H1 (cell line): ENCODE results near the gene ABLIM1. TPM values are rescaled to one million over a fixed set of nuclear protein-coding genes. Genes with fewer than 3 reads are reported as not detected.

Experiments
- CBX8 ChIP-seq: fragments of 300-800, 300-1000 bp; sonication (generic); IDR thresholded peaks from 2 replicates; pipeline ENCODE4 v1.7.1; 2016; ENCODE audit warnings: low read depth, low read length, borderline replicate concordance
- ZNF274 ChIP-seq: IDR thresholded peaks from 2 replicates; pipeline ENCODE4 v1.7.0; 2012; ENCODE audit warnings: low read length, borderline replicate concordance; ENCODE audit errors: extremely low read depth
- polyA plus RNA-seq, 7 experiments: library from polyadenylated mRNA; depleted of rRNA in 3 of 7; stranded (reverse) in 5 of 7; unstranded in 2 of 7; fragments of >200 nt in 5 of 7; fragments of 200-250 nt in 2 of 7; gene quantifications; 1 replicate in 5 of 7; 2 replicates in 1 of 7; 4 replicates in 1 of 7; pipeline versions ENCODE4 v1.2.1 to v1.2.3, GENCODE V29; 2011 to 2013; ENCODE audit warnings: missing spikeins in 2 of 7, mixed read lengths in 2 of 7
- total RNA-seq: library from RNA; stranded (reverse); fragmentation: NEBNext Ultra II Directional; extraction: Animal tissue kit (Norgen Biotek cat#: 25700); gene quantifications from 2 replicates; pipeline ENCODE4 v1.2.1, GENCODE V29; 2021

ABLIM1 gene
- total and polyA plus RNA-seq, 2 of the 8 experiments (the other 6 are each of a cell fraction or from before 2014, with no cell fraction given): 51.2 to 51.7 TPM

DNA sequence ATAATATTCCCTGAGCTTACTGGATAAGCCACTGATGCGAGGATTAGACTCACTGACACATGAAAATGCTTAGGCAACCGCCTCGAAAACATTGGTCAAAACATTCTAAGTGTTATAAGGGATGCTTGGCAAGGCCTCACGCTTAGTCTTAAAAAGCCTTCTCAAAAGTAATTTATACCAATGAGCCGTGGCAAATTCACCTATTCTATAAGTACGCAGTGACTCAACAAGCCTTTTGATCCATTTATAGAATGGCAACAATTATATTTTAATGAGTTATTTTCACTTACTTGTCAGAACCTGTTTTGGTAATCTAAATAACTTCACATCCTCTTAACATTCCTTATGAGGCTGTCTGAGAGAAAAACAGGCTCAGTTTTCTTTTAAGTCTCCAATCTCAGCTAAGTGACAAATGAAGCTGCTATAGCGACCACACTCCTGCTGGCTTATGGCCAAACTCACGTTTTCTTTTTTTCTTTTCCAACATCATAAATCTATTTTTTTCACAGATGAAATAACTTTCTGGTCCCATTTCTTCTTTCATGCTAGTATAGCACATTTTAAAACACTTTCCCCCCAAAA, 132.6 kb downstream of the ABLIM1 start (continued):
- TF ChIP-seq ZNF274 (no peak), CBX8 (no peak)
